Subcutaneous adipose tissue (tissue), 4 donors: ENCODE results near the gene UGT1A10. TPM values are rescaled to one million over a fixed set of nuclear protein-coding genes. Genes with fewer than 3 reads are reported as not detected.

Source experiments
- CTCF ChIP-seq: fragments of 450-650 bp; IDR thresholded peaks from one replicate; pipeline ENCODE4 v1.5.1; 2016; ENCODE audit warnings: low read depth, mild to moderate bottlenecking, control low read depth, antibody characterized with exemption, moderate library complexity
- total RNA-seq, 4 donors: library from RNA; depleted of rRNA; stranded (reverse); fragments of >200 nt; gene quantifications; one replicate each; pipeline ENCODE4 v1.1.0, GENCODE V29; 2016

The UGT1A10 gene
- total RNA-seq, 4 donors from 2014 or later, result not detected

GRCh38 chr2:233698740-233699139, 62.5 kb downstream of the UGT1A10 start:
- no peak for TF ChIP-seq CTCF

- TF ChIP-seq CTCF, result no peak
Observed at GRCh38 chr2:233699424-233700027, 63.3 kb downstream of the UGT1A10 start.

GRCh38 chr2:233700028-233700635, 63.9 kb downstream of the UGT1A10 start:
- no peak for TF ChIP-seq CTCF

- TF ChIP-seq CTCF, result no peak
Observed at GRCh38 chr2:233702238-233702637, 66.0 kb downstream of the UGT1A10 start.

GRCh38 chr2:233705911-233706506, 69.8 kb downstream of the UGT1A10 start:
- no peak for TF ChIP-seq CTCF

- no peak for TF ChIP-seq CTCF
Observed at GRCh38 chr2:233706720-233707119, 70.5 kb downstream of the UGT1A10 start.

GRCh38 chr2:233707940-233708644, 71.8 kb downstream of the UGT1A10 start:
- TF ChIP-seq CTCF, result no peak
